GM12878 (cell line): ENCODE data around the gene PTPRN2. TPM values are rescaled to one million over a fixed set of nuclear protein-coding genes. Genes with fewer than 3 reads are reported as not detected.

Experiments used
- ATAC-seq: fragments of 200-7000 bp; cut with Tn5 transposase; 3 replicates; pipeline ENCODE4 v1.9.1; 2020; ENCODE audit warnings: mild to moderate bottlenecking, moderate library complexity
- BruUV-seq: library from RNA; stranded (reverse); fragments of 400-500 nt; replicated peaks from 2 replicates; lab custom pipeline; 2021; lab: Mats Ljungman, UMichigan
- CTCF ChIA-PET: fragments of 300-600 bp; sonication (Branson Sonifier 250); formaldehyde crosslinking; extraction: SDS; loops from one replicate; lab custom pipeline; 2021; ENCODE audit warnings: inconsistent platforms; lab: Yijun Ruan, JAX
- POLR2A ChIA-PET: fragments of 350-600 bp; formaldehyde crosslinking; extraction: SDS; loops from one replicate; lab custom pipeline; 2021; ENCODE audit warnings: inconsistent platforms; lab: Charles Lee
- RAD21 ChIA-PET: fragments of 300-600 bp; sonication (Branson Sonifier 250); formaldehyde crosslinking; loops from one replicate; lab custom pipeline; 2023; ENCODE audit warnings: antibody characterized with exemption; ENCODE audit not compliant: unreplicated experiment; lab: Charles Lee
- SMC1A ChIA-PET: fragments of 300-600 bp; sonication (Branson Sonifier 250); formaldehyde crosslinking; loops from one replicate; lab custom pipeline; 2023; ENCODE audit not compliant: unreplicated experiment, uncharacterized antibody; lab: Charles Lee
- DNase-seq: peaks from one replicate; pipeline ENCODE4 v3.0.0-alpha.2; 2011; ENCODE audit warnings: low read depth, low spot score
- FAIRE-seq: peaks from 3 replicates; lab custom pipeline; 2011; peaks lifted over from hg19 to GRCh38; lab: Jason Lieb, UNC
- H2AFZ ChIP-seq: 2 replicates; pipeline ENCODE4 v1.6.0; 2011; ENCODE audit warnings: low read depth, low read length, control low read depth; ENCODE audit not compliant: control insufficient read depth
- H3K27ac ChIP-seq: 2 replicates; pipeline ENCODE4 v1.5.1; 2011; ENCODE audit warnings: control low read depth; ENCODE audit not compliant: control insufficient read depth, insufficient read depth
- H3K27me3 ChIP-seq, 2 experiments: replicated peaks in 1 of 2; 2 replicates each; pipeline versions ENCODE4 v1.6.0 to v1.6.1; 2011; ENCODE audit warnings: low read length in 1 of 2; ENCODE audit not compliant: control insufficient read depth in 2 of 2, insufficient read depth in 2 of 2
- H3K36me3 ChIP-seq, 2 experiments: 2 replicates each; pipeline ENCODE4 v1.5.1; 2011; ENCODE audit warnings: low read length in 1 of 2; ENCODE audit not compliant: control insufficient read depth in 2 of 2, insufficient read depth in 2 of 2
- H3K4me1 ChIP-seq: 2 replicates; pipeline ENCODE4 v1.6.1; 2011; ENCODE audit warnings: mild to moderate bottlenecking, low read length, moderate library complexity, mixed read lengths; ENCODE audit not compliant: control insufficient read depth, insufficient read depth
- H3K4me2 ChIP-seq: 2 replicates; pipeline ENCODE4 v1.6.0; 2011; ENCODE audit warnings: control low read depth; ENCODE audit not compliant: control insufficient read depth, insufficient read depth
- H3K4me3 ChIP-seq: fragments of 200-600 bp; sonication (generic); 2 replicates; pipeline ENCODE4 v1.5.1; 2016
- H3K79me2 ChIP-seq: 2 replicates; pipeline ENCODE4 v1.6.0; 2011; ENCODE audit warnings: low read length; ENCODE audit not compliant: control insufficient read depth, insufficient read depth
- H3K9ac ChIP-seq: 2 replicates; pipeline ENCODE4 v1.8.0; 2011; ENCODE audit warnings: low read length, control low read depth, mixed read lengths; ENCODE audit not compliant: control insufficient read depth, insufficient read depth
- H3K9me3 ChIP-seq: replicated peaks from 3 replicates; pipeline ENCODE4 v1.5.1; 2011; ENCODE audit warnings: mild to moderate bottlenecking, low read length; ENCODE audit not compliant: control insufficient read depth, insufficient read depth
- H4K20me1 ChIP-seq: 2 replicates; pipeline ENCODE4 v1.6.0; 2011; ENCODE audit not compliant: control insufficient read depth, insufficient read depth
- CREM ChIP-seq: IDR thresholded peaks from 2 replicates; pipeline ENCODE4 v1.6.1; 2014; ENCODE audit warnings: antibody characterized with exemption, low read depth
- EP300 ChIP-seq, 2 experiments: fragments of 150-350 bp in 1 of 2; IDR thresholded peaks; 2 replicates each; pipeline ENCODE4 v1.6.1; 2011 to 2012; ENCODE audit warnings: low read depth in 2 of 2, low read length in 2 of 2, borderline replicate concordance in 1 of 2, improper control_type of control experiment in 1 of 2, inconsistent platforms in 1 of 2; ENCODE audit not compliant: control insufficient read depth in 1 of 2
- ESRRA ChIP-seq: IDR thresholded peaks from 2 replicates; pipeline ENCODE4 v1.6.1; 2012; ENCODE audit warnings: mild to moderate bottlenecking, low read length, improper control_type of control experiment
- GATAD2B ChIP-seq: fragments of 450-650 bp; conservative IDR thresholded peaks from 2 replicates; pipeline ENCODE4 v1.6.1; 2017; ENCODE audit warnings: low read depth, mild to moderate bottlenecking, moderate library complexity
- HCFC1 ChIP-seq: fragments of 150-350 bp; IDR thresholded peaks from 2 replicates; pipeline ENCODE4 v1.6.1; 2014; ENCODE audit warnings: low read length
- JUNB ChIP-seq: IDR thresholded peaks from 2 replicates; pipeline ENCODE4 v1.6.1; 2016; ENCODE audit warnings: antibody characterized with exemption, mild to moderate bottlenecking
- MYB ChIP-seq: fragments of 150-350 bp; IDR thresholded peaks from 2 replicates; pipeline ENCODE4 v1.6.1; 2014; ENCODE audit warnings: mild to moderate bottlenecking, low read depth, low read length, borderline replicate concordance
- MYC ChIP-seq: IDR thresholded peaks from 2 replicates; pipeline ENCODE4 v1.6.1; 2011; ENCODE audit warnings: mild to moderate bottlenecking, low read length, moderate library complexity, inconsistent platforms; ENCODE audit not compliant: insufficient read depth, insufficient replicate concordance, insufficient read length, severe bottlenecking
- PAX5 ChIP-seq: IDR thresholded peaks from 2 replicates; pipeline ENCODE4 v1.6.1; 2011; ENCODE audit warnings: low read depth, low read length, borderline replicate concordance
- PAX8 ChIP-seq: fragments of 450-650 bp; IDR thresholded peaks from 2 replicates; pipeline ENCODE4 v1.6.1; 2017; ENCODE audit warnings: mild to moderate bottlenecking, moderate library complexity
- SIX5 ChIP-seq: IDR thresholded peaks from 2 replicates; pipeline ENCODE4 v1.6.1; 2011; ENCODE audit warnings: mild to moderate bottlenecking, low read depth, low read length, moderate library complexity; ENCODE audit not compliant: severe bottlenecking
- SREBF2 ChIP-seq: IDR thresholded peaks from 2 replicates; pipeline ENCODE4 v1.6.1; 2012; ENCODE audit warnings: mild to moderate bottlenecking, low read length
- SRF ChIP-seq, 2 experiments: IDR thresholded peaks; 2 replicates each; pipeline ENCODE4 v1.6.1; 2011; ENCODE audit warnings: low read depth in 2 of 2, low read length in 2 of 2, mild to moderate bottlenecking in 1 of 2, moderate library complexity in 1 of 2
- SUPT20H ChIP-seq: IDR thresholded peaks from 2 replicates; pipeline ENCODE4 v1.6.1; 2011; ENCODE audit warnings: low read depth, mild to moderate bottlenecking, low read length, moderate library complexity, borderline replicate concordance; ENCODE audit not compliant: control insufficient read depth
- WRNIP1 ChIP-seq: IDR thresholded peaks from 2 replicates; pipeline ENCODE4 v1.6.1; 2011; ENCODE audit warnings: low read depth, low read length, improper control_type of control experiment, borderline replicate concordance
- YY1 ChIP-seq: IDR thresholded peaks from 2 replicates; pipeline ENCODE4 v1.6.1; 2011; ENCODE audit warnings: low read depth, mild to moderate bottlenecking, low read length
- WGBS: methylation state at CpG from one replicate; pipeline ENCODE4 v1.1.6; 2016; ENCODE audit warnings: low lambda C conversion rate; ENCODE audit not compliant: insufficient replicate concordance, insufficient coverage; ENCODE audit errors: missing lambda C conversion rate; 5-methylcytosine and 5-hydroxymethylcytosine counted together
- in situ Hi-C: fragments of 300-500 bp; cut with MboI; formaldehyde crosslinking; loops from 9 replicates; pipeline ENCODE4 v1.14.3; 2018; ENCODE audit warnings: mixed read lengths
- intact Hi-C: fragments of 100-400 bp; cut with micrococcal nuclease; formaldehyde crosslinking; loops from one replicate; pipeline ENCODE4 v1.14.2; 2022; ENCODE audit not compliant: unreplicated experiment
- polyA plus RNA-seq, 11 experiments: library from polyadenylated mRNA; depleted of rRNA in 4 of 11; unstranded in 6 of 11; stranded (reverse) in 5 of 11; fragments of >200 nt; fragmentation: Nextera tagmentation in 4 of 11; fragmentation: Illumina TruSeq in 1 of 11; extraction: Ambion mirVana in 4 of 11; extraction: Trizol in 1 of 11; gene quantifications; 1 replicate in 1 of 11; 2 replicates in 10 of 11; pipeline versions ENCODE4 v1.2.1 to v1.2.3, GENCODE V29; 2011 to 2016; ENCODE audit warnings: inconsistent platforms in 2 of 11, missing spikeins in 2 of 11, low read depth in 1 of 11
- total RNA-seq, 4 experiments: library from RNA; depleted of rRNA in 3 of 4; stranded (reverse); fragments of >200 nt in 3 of 4; fragmentation: Illumina TruSeq in 1 of 4; extraction: Trizol in 1 of 4; gene quantifications; 2 replicates each; pipeline versions ENCODE4 v1.2.1 to v1.2.3, GENCODE V29; 2013 to 2021
- TF ChIP-seq, protein P1 (sequence below): IDR thresholded peaks from 2 replicates; pipeline ENCODE4 v1.6.1; 2012; ENCODE audit warnings: low read length, inconsistent platforms
- TF ChIP-seq, protein P2 (sequence below): IDR thresholded peaks from 2 replicates; pipeline ENCODE4 v1.6.1; 2012; ENCODE audit warnings: improper control_type of control experiment, low read depth, low read length; ENCODE audit not compliant: insufficient replicate concordance

PTPRN2 gene
- total and polyA plus RNA-seq, 10 of the 15 experiments (the other 5 are each of a cell fraction or from before 2014, with no cell fraction given) = 5.4 TPM; not detected in 9

DNA sequence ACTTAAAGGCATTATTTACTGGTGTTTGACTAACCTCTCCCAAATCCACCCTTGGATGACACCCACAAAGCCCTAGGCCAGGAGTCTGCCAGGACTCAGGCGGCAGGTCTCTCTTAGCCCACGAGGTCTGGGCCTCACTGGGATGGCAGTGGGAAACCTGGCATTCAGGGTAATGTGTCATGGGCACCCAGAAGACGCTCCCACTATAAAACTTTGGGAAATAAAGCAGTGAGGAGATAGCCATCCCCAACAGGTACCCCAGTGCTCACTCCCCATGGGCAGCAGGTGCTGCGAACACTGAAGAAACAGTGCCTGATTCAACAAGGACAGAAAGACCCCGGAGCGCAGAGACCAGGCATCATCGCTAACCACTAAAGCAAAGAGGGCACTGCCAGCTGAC is 14.4 kb upstream of the PTPRN2 start:
- Histone ChIP-seq H4K20me1 (no peaks in the 10 kb centered on the region), H3K27me3 (no peaks in the 10 kb centered on the region), H3K9ac (no peak overlapping the region), H2AFZ (no peak overlapping the region), H3K4me2 (no peak overlapping the region), H3K4me3 (no peak overlapping the region), H3K79me2 (no peaks in the 10 kb centered on the region), H3K36me3 (peaks cover 0 to 2% of the 10 kb centered on the region in 2 experiments; a peak in 2 of 4 replicates), H3K4me1 (peaks cover 24% of the 10 kb centered on the region), H3K27ac (no peak overlapping the region), H3K9me3 (no peaks in the 10 kb centered on the region)
- 96% methylated on average over 7 of the region's 7 CpGs for WGBS
- ChIA-PET RAD21 (no interaction called here), SMC1A (no interaction called here), CTCF (no interaction called here), POLR2A (no interaction called here)
- no TSS peak for BruUV-seq
- intact Hi-C loops (no loop called here), in situ Hi-C loops (no loop called here)
- DNase-seq (no peak), FAIRE-seq (no peak), ATAC-seq (no peak)
- TF ChIP-seq, protein P1, sequence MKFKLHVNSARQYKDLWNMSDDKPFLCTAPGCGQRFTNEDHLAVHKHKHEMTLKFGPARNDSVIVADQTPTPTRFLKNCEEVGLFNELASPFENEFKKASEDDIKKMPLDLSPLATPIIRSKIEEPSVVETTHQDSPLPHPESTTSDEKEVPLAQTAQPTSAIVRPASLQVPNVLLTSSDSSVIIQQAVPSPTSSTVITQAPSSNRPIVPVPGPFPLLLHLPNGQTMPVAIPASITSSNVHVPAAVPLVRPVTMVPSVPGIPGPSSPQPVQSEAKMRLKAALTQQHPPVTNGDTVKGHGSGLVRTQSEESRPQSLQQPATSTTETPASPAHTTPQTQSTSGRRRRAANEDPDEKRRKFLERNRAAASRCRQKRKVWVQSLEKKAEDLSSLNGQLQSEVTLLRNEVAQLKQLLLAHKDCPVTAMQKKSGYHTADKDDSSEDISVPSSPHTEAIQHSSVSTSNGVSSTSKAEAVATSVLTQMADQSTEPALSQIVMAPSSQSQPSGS = no peak
- TF ChIP-seq ESRRA (no peak), WRNIP1 (no peak), GATAD2B (no peak), EP300 (IDR thresholded peaks at IDR 0.05; ENCODE audit: borderline replicate concordance in 1 of 2, control insufficient read depth in 1 of 2, low read depth in 2 of 2, low read length in 2 of 2) (no peak), MYC (no peak), SRF (IDR thresholded peaks at IDR 0.05; ENCODE audit: low read depth in 2 of 2, low read length in 2 of 2) (no peak), SREBF2 (no peak), MYB (no peak), YY1 (no peak), CREM (no peak), PAX5 (no peak), SIX5 (no peak), SUPT20H (no peak), JUNB (no peak), HCFC1 (no peak), PAX8 (no peak)
- TF ChIP-seq, protein P2, sequence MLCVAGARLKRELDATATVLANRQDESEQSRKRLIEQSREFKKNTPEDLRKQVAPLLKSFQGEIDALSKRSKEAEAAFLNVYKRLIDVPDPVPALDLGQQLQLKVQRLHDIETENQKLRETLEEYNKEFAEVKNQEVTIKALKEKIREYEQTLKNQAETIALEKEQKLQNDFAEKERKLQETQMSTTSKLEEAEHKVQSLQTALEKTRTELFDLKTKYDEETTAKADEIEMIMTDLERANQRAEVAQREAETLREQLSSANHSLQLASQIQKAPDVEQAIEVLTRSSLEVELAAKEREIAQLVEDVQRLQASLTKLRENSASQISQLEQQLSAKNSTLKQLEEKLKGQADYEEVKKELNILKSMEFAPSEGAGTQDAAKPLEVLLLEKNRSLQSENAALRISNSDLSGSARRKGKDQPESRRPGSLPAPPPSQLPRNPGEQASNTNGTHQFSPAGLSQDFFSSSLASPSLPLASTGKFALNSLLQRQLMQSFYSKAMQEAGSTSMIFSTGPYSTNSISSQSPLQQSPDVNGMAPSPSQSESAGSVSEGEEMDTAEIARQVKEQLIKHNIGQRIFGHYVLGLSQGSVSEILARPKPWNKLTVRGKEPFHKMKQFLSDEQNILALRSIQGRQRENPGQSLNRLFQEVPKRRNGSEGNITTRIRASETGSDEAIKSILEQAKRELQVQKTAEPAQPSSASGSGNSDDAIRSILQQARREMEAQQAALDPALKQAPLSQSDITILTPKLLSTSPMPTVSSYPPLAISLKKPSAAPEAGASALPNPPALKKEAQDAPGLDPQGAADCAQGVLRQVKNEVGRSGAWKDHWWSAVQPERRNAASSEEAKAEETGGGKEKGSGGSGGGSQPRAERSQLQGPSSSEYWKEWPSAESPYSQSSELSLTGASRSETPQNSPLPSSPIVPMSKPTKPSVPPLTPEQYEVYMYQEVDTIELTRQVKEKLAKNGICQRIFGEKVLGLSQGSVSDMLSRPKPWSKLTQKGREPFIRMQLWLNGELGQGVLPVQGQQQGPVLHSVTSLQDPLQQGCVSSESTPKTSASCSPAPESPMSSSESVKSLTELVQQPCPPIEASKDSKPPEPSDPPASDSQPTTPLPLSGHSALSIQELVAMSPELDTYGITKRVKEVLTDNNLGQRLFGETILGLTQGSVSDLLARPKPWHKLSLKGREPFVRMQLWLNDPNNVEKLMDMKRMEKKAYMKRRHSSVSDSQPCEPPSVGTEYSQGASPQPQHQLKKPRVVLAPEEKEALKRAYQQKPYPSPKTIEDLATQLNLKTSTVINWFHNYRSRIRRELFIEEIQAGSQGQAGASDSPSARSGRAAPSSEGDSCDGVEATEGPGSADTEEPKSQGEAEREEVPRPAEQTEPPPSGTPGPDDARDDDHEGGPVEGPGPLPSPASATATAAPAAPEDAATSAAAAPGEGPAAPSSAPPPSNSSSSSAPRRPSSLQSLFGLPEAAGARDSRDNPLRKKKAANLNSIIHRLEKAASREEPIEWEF = no peak
